Esophagus muscularis mucosa (tissue), 4 donors: ENCODE data around the gene COL27A1. TPM values are rescaled to one million over a fixed set of nuclear protein-coding genes. Genes with fewer than 3 reads are reported as not detected.

Source experiments
- DNase-seq: peaks from one replicate; pipeline ENCODE4 v3.0.0-alpha.2; 2017; ENCODE audit errors: extremely low spot score
- H3K27ac ChIP-seq, 4 donors: fragments of 200-600 bp; sonication (generic); replicated peaks in 1 of 4; 1 replicate in 3 of 4; 2 replicates in 1 of 4; pipeline ENCODE4 v1.5.1; 2016 to 2019; ENCODE audit warnings: mild to moderate bottlenecking in 1 of 4
- H3K27me3 ChIP-seq, 4 donors: fragments of 200-600 bp; sonication (generic); one replicate each; pipeline versions ENCODE4 v1.5.1 to v1.6.0; 2016 to 2019
- H3K36me3 ChIP-seq, 4 donors: fragments of 200-600 bp; sonication (generic); one replicate each; pipeline ENCODE4 v1.5.1; 2016 to 2019
- H3K4me1 ChIP-seq, 4 donors: fragments of 200-600 bp; sonication (generic); one replicate each; pipeline ENCODE4 v1.5.1; 2016 to 2019
- H3K4me3 ChIP-seq, 4 donors: fragments of 200-600 bp; sonication (generic); 1 replicate in 2 of 4; 2 replicates in 2 of 4; pipeline ENCODE4 v1.5.1; 2016 to 2019; ENCODE audit warnings: mild to moderate bottlenecking in 4 of 4, moderate library complexity in 1 of 4
- H3K9me3 ChIP-seq, 4 donors: fragments of 200-600 bp; sonication (generic); 1 replicate in 3 of 4; 2 replicates in 1 of 4; pipeline ENCODE4 v1.5.1; 2016 to 2019
- EP300 ChIP-seq: sonication (generic); formaldehyde crosslinking; IDR thresholded peaks from one replicate; pipeline ENCODE4 v1.6.1; 2017; ENCODE audit warnings: antibody characterized with exemption
- POLR2A ChIP-seq: fragments of 450-650 bp; IDR thresholded peaks from one replicate; pipeline ENCODE4 v1.6.1; 2017; ENCODE audit warnings: antibody characterized with exemption, moderate library complexity, mild to moderate bottlenecking, low read depth
- POLR2AphosphoS5 ChIP-seq, 2 donors: sonication (generic); formaldehyde crosslinking; IDR thresholded peaks; one replicate each; pipeline ENCODE4 v1.6.1; 2017; ENCODE audit warnings: antibody characterized with exemption in 2 of 2
- WGBS: methylation state at CpG from one replicate; pipeline ENCODE4 v1.1.5; 2018; 5-methylcytosine and 5-hydroxymethylcytosine counted together
- intact Hi-C: fragments of 100-400 bp; cut with DNase I; formaldehyde crosslinking; loops from one replicate; pipeline ENCODE4 v1.15.1; 2023
- total RNA-seq, 4 donors: library from RNA; depleted of rRNA; stranded (reverse); fragments of >200 nt; gene quantifications; one replicate each; pipeline versions ENCODE4 v1.1.0 to v1.2.1, GENCODE V29; 2016
- TF ChIP-seq, protein P1 (sequence below), 3 experiments: fragments of 200-600 bp in 2 of 3; fragments of 450-650 bp in 1 of 3; sonication (generic) in 2 of 3; IDR thresholded peaks; one replicate each; pipeline ENCODE4 v1.5.1; 2017 to 2019; ENCODE audit warnings: antibody characterized with exemption in 3 of 3, mild to moderate bottlenecking in 2 of 3, moderate library complexity in 1 of 3

Gene COL27A1
- total RNA-seq, 4 donors from 2014 or later = 1.8 to 3.3 (median 2.7) TPM

DNA sequence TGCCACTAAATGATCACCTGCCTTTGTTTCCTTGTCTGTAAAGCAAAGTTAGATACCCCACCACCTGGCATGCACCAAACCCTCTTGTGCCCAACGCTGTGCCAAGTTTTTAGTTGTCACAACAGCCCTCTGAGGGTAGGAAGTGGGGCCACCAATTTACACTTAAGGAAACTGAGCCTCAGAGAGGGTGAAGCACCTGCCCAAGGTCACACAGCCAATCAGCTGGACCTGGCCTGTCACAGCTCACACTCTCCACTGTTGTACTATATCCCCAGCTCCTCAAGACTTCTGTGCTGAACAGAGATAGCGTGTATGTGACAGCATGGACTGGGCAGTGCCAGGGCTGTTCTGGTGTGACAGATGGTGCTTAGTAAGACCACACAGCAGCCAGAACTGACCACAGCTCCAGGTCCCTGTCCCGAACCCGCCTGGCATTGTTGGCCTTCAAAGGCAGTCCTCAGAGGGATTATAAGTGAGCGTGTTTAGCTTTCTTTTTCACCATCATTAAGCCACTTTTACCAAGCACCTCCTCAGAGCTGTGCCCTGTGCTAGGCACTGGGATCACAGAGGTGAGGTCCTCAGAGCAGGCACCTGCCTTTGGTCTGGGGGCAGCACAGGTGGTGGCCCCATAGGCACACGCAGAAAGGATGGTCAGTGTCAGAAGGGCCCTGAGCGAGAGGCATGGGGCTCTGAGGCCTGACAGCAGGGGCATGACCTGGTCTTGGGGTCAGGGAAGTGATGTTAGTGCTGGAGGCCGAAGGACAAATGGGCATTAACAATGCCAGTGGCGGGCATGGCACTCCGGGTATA lies 71.1 kb downstream of the COL27A1 start:
- no peaks in the 10 kb centered on the region for H3K9me3 ChIP-seq
- no peaks in the 10 kb centered on the region for H3K36me3 ChIP-seq
- no peak overlapping the region for H3K4me3 ChIP-seq
- H3K27me3 ChIP-seq = peaks cover 0 to 8% (median 0%) of the 10 kb centered on the region in 4 donors
- 95% methylated on average over 9 of the region's 10 CpGs for WGBS
- H3K27ac ChIP-seq = no peak overlapping the region
- intact Hi-C loops = no loop called here
- peaks cover 0 to 5% (median 2%) of the 10 kb centered on the region in 4 donors for H3K4me1 ChIP-seq
- no peak for DNase-seq
- TF ChIP-seq EP300 = no peak
- no peak for TF ChIP-seq POLR2A
- TF ChIP-seq, protein P1, sequence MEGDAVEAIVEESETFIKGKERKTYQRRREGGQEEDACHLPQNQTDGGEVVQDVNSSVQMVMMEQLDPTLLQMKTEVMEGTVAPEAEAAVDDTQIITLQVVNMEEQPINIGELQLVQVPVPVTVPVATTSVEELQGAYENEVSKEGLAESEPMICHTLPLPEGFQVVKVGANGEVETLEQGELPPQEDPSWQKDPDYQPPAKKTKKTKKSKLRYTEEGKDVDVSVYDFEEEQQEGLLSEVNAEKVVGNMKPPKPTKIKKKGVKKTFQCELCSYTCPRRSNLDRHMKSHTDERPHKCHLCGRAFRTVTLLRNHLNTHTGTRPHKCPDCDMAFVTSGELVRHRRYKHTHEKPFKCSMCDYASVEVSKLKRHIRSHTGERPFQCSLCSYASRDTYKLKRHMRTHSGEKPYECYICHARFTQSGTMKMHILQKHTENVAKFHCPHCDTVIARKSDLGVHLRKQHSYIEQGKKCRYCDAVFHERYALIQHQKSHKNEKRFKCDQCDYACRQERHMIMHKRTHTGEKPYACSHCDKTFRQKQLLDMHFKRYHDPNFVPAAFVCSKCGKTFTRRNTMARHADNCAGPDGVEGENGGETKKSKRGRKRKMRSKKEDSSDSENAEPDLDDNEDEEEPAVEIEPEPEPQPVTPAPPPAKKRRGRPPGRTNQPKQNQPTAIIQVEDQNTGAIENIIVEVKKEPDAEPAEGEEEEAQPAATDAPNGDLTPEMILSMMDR (IDR thresholded peaks at IDR 0.05) = no peak
- TF ChIP-seq POLR2AphosphoS5 (IDR thresholded peaks at IDR 0.05) = no peak

DNA sequence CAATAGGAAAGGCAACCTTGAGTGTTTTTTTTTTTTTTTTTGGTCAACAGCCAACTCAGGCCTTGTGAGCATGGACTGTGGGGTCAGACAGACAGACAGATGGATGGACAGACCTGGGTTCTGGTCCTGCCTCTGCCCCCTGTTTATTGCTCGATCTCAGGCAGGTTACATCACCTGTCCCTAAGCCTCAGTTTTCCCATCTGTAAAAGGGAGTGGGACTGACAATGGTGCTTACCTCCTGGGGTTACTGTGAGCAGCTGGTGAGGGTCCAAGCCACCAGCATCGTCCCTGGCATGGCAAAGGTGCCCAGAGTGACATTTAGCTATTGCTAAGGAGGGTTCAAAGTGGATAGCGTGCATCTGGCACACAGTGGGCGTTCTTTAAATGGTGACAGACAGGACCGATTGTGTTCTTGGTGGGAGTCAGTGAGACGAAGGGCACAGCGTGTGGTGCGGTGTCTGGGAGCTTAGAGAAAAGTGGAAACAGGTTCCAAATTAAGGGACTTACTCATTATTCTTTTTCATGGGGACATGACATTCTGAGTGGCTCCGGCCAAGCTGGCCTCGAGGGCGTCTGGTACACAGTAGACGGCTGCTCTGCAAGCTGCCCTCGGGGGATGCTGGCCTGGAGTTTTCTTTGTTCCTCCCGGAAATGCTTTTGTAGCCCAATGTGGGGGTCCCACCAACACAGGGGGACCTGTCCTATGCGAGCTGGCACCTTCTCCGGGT lies 72.1 kb downstream of the COL27A1 start:
- no peak for DNase-seq
- Histone ChIP-seq H3K4me1 (peaks cover 0 to 5% (median 2%) of the 10 kb centered on the region in 4 donors), H3K4me3 (no peak overlapping the region), H3K36me3 (no peaks in the 10 kb centered on the region), H3K27ac (no peak overlapping the region), H3K9me3 (no peaks in the 10 kb centered on the region), H3K27me3 (peaks cover 0 to 8% (median 0%) of the 10 kb centered on the region in 4 donors)
- WGBS = 87% methylated on average over 16 of the region's 16 CpGs
- intact Hi-C loops = no loop called here
- TF ChIP-seq POLR2AphosphoS5 (IDR thresholded peaks at IDR 0.05) = no peak
- TF ChIP-seq, protein P1 (IDR thresholded peaks at IDR 0.05) = no peak
- TF ChIP-seq POLR2A = no peak
- TF ChIP-seq EP300 = no peak

DNA sequence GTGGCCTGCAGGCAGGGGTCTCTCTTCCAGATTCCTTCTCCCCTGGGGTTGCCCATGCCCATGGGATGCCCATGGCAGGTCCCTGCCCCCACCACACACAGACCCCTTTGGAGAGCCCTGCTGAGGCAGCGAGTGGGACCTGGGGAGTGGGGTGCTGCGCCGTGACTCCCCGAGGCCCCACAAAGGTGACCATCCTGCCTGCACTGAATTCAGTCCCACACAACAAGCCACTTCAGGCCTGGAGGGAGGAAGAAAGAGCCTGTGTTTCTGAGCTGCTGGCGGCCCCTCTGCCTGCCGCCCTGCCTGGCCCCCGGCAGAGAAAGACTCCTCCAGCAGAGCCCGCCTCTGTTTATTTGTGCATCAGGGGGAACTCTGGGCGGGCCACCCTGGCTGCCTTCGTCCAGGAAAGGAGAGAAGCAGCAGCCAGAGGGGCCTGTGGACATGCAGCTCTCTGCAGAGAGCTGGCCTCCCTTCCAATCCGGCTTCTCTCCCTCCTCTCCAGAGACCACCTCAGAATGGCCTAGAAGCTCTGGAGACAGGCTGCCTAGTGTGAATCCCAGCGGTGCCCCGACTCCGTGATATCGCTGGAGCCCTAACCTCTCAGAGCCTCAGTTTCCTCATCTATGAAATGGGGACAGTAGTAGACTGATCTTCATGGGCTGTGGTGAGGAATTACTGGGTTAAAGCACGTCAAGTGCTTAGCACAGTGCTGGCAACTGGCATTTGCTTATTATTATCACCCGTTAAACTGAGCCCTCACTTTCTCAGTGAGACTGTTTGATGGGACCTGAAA lies 72.9 kb downstream of the COL27A1 start:
- Histone ChIP-seq H3K4me1 (peaks cover 0 to 9% (median 3%) of the 10 kb centered on the region in 4 donors), H3K4me3 (no peak overlapping the region), H3K36me3 (no peaks in the 10 kb centered on the region), H3K9me3 (no peaks in the 10 kb centered on the region), H3K27me3 (peaks cover 0 to 8% (median 0%) of the 10 kb centered on the region in 4 donors), H3K27ac (no peak overlapping the region)
- TF ChIP-seq POLR2A = no peak
- 70% methylated on average over 9 of the region's 17 CpGs for WGBS
- intact Hi-C loops = no loop called here
- no peak for DNase-seq

DNA sequence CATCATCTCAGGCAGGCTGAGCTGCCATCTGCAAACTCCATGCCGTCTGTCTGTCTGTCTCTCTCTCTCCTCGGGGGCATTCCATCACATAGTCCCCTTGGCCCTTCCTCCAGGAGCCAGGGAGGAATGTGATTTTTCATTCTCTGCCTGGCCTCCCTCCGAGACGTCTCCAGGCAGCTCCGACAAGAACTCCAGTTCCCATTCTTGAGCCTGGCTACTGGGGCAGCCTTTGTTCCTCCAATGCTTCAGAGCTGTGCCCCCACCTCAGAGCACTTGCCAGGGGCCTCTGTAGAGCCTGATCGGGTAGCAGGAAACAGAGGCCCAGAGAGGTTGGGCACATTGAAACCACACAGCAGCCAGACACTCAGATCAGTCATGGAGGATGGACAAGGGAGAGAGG lies 74.0 kb downstream of the COL27A1 start:
- H3K27ac ChIP-seq = no peak overlapping the region
- TF ChIP-seq EP300 (no peak), POLR2AphosphoS5 (IDR thresholded peaks at IDR 0.05) (no peak), POLR2A (no peak)
- TF ChIP-seq, protein P1 (IDR thresholded peaks at IDR 0.05) = no peak
- H3K36me3 ChIP-seq = no peaks in the 10 kb centered on the region
- 69% methylated on average over 6 of the region's 6 CpGs for WGBS
- H3K4me3 ChIP-seq = no peak overlapping the region
- intact Hi-C loops = no loop called here
- peaks cover 0 to 18% (median 10%) of the 10 kb centered on the region in 4 donors for H3K4me1 ChIP-seq
- no peaks in the 10 kb centered on the region for H3K9me3 ChIP-seq
- peaks cover 0 to 8% (median 0%) of the 10 kb centered on the region in 4 donors for H3K27me3 ChIP-seq
- DNase-seq = no peak
